GM12878 (cell line): ENCODE measurements around the gene RERE.
"Not testable (repeated sequence)": the region's sequence is repeated elsewhere in the genome, so short reads cannot be mapped to it uniquely, and the experiment has no call there.

ENCODE experiments used
- CHD1 ChIP-seq: IDR thresholded peaks from 2 replicates; pipeline ENCODE4 v1.6.1; 2012; ENCODE audit warnings: low read depth, low read length, improper control_type of control experiment
- CTCF ChIP-seq, 3 experiments: IDR thresholded peaks in 2 of 3; conservative IDR thresholded peaks in 1 of 3; 2 replicates each; pipeline ENCODE4 v1.5.1; 2011; ENCODE audit warnings: low read depth in 3 of 3, low read length in 3 of 3, mild to moderate bottlenecking in 3 of 3, control low read depth in 2 of 3, moderate library complexity in 2 of 3, inconsistent platforms in 1 of 3, mixed read lengths in 1 of 3; ENCODE audit not compliant: control insufficient read depth in 2 of 3, insufficient read depth in 1 of 3; ENCODE audit errors: extremely low read depth in 1 of 3
- EZH2 ChIP-seq: IDR thresholded peaks from 2 replicates; pipeline ENCODE4 v1.6.1; 2012; ENCODE audit warnings: low read depth, mild to moderate bottlenecking, control low read depth, inconsistent platforms, low read length, borderline replicate concordance; ENCODE audit not compliant: control insufficient read depth
- PML ChIP-seq: IDR thresholded peaks from 2 replicates; pipeline ENCODE4 v1.6.1; 2012; ENCODE audit warnings: low read length, inconsistent platforms
- POLR2AphosphoS2 ChIP-seq: IDR thresholded peaks from 2 replicates; pipeline ENCODE4 v1.6.1; 2011; ENCODE audit warnings: low read depth, mild to moderate bottlenecking, low read length, improper control_type of control experiment, moderate library complexity
- RAD21 ChIP-seq: IDR thresholded peaks from 2 replicates; pipeline ENCODE4 v1.6.1; 2011; ENCODE audit warnings: mild to moderate bottlenecking, low read depth, low read length, moderate library complexity; ENCODE audit not compliant: insufficient read depth

GRCh38 chr1:8623651-8624192, 193.7 kb downstream of the RERE start:
- TF ChIP-seq RAD21; POLR2AphosphoS2; CHD1; EZH2; CTCF (IDR thresholded peaks at IDR 0.05 in 2 of 3, conservative IDR thresholded peaks at IDR 0.05 in 1 of 3; ENCODE audit: control insufficient read depth in 2 of 3, extremely low read depth in 1 of 3, insufficient read depth in 1 of 3, low read depth in 3 of 3, low read length in 3 of 3); PML: not testable (repeated sequence)
